GM19395 (cell line): ENCODE results near the gene FLOT2.
A peak's percentile ranks its signal among the peaks of the same experiment; 100 is the strongest.
"Not testable (repeated sequence)": the region's sequence is repeated elsewhere in the genome, so short reads cannot be mapped to it uniquely, and the experiment has no call there.

Experiments used
- ATAC-seq: cut with Tn5 transposase; IDR thresholded peaks from one replicate; pipeline ENCODE4 v1.9.1; 2021; ENCODE audit warnings: mild to moderate bottlenecking, moderate library complexity; ENCODE audit not compliant: unreplicated experiment

The FLOT2 gene

GRCh38 chr17:28877150-28877711 lies 20.3 kb downstream of the FLOT2 start:
- ATAC-seq, result not testable (repeated sequence)

GRCh38 chr17:28875848-28876550 lies 21.5 kb downstream of the FLOT2 start:
- ATAC-seq, result no peak

- ATAC-seq, result no peak
Observed at GRCh38 chr17:28874750-28875149, 22.8 kb downstream of the FLOT2 start.

- no peak for ATAC-seq
Observed at GRCh38 chr17:28873839-28874238, 23.7 kb downstream of the FLOT2 start.

DNA sequence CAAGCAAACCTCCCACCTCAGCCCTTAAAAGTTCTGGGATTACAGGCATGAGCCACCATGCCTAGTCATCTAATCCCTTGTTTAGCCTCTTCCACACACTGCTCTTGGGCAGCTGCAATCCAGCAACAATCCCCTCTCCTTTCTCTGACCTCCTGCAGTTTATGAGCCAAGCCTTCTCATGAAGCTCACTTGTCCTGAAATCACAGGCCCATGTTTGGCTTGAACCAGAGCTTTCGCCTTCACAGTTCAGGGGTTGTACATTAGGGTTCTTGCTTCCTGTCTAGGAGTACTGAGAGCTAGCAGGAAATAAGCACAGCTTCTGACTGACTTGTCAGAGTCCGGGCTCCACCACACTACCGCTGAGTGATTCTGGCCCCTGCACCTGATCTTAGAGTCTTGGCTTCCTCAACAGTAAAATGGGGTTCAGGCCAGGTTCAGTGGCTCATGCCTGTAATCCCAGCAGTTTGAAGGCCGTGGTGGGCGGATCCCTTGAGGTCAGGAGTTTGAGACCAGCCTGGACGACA lies 26.4 kb downstream of the FLOT2 start:
- ATAC-seq, result peak; percentile 98

DNA sequence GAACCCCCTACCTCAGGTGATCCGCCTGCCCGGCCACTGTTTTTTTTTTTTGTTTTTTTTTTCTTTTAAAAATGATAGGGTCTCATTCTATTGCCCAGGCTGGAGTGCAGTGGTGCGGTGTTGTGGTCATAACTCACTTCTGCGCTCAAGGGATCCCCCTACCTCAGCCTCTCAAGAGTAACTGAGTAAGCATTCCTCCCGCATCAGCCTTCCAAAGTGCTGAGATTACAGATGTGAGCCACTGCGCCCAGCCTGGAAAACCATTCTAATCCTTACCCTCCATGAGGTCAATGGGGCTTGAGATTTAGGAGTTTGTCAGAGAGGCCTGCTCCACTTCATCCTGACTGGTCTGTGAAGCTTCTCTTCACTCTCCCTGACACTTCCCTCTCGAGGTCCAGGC lies 30.3 kb downstream of the FLOT2 start:
- ATAC-seq, result no peak

- no peak for ATAC-seq
Observed at GRCh38 chr17:28865946-28866752, 31.4 kb downstream of the FLOT2 start.

DNA sequence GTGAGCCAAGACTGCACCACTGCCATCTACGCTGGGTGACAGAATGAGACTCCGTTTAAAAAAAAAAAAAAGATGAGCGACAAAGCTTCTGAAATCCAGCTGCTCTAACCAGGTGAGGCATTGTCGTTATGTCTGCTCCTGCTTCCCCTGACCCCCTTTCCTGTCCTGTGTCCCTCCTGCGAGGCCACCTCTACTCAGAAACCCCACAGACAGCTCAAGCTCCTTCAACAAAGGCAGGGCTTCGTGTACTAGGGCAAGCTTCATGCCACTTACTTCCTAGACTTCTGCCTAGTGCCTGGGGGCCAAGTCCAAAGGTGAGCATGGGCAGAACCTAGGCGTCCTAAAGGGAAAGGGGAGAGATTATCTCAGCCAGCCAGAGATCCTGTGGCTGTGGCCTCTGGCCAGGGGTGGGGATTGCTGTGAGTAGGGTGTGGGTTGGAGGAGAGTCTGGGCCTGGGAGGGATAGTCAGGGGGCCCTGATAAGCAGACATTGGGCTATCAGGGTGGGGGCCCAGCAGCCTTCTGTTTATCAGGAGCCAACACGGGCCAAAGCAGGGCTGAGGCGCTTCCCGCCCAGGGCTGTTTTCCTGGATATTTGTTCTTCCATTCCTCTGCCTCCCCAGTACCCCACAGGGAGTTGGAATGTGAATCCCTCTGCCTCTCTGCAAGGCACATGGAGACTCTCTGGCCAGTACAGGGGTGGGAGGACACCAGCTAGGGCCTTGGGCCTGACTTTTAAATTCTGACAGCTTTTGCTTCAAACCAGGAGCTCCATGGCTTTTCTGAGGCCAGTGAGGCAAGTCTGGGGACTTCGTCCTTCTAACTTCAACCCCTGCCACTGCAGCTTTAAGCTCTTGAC lies 32.3 kb downstream of the FLOT2 start:
- ATAC-seq, result no peak

DNA sequence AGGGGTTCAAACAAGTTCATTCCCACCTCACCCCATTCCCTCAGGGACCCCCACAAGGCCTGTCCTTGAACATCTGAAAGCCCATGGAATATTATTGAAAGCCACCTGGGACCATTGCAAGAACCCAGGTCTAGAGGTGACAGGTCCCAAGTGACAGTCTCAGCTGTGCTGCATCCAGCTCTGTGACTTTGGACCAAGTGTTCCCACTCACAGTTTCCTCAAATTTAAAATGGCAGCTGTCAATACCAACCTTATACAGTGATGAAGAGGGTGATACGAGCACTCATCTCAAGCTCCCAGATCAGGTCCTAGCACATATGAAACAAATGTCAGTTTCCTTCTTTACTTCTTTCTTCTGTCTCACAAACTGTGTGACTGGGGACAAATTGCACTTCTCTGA lies 33.6 kb downstream of the FLOT2 start:
- ATAC-seq, result no peak

- no peak for ATAC-seq
Observed at GRCh38 chr17:28862561-28862960, 35.0 kb downstream of the FLOT2 start.

DNA sequence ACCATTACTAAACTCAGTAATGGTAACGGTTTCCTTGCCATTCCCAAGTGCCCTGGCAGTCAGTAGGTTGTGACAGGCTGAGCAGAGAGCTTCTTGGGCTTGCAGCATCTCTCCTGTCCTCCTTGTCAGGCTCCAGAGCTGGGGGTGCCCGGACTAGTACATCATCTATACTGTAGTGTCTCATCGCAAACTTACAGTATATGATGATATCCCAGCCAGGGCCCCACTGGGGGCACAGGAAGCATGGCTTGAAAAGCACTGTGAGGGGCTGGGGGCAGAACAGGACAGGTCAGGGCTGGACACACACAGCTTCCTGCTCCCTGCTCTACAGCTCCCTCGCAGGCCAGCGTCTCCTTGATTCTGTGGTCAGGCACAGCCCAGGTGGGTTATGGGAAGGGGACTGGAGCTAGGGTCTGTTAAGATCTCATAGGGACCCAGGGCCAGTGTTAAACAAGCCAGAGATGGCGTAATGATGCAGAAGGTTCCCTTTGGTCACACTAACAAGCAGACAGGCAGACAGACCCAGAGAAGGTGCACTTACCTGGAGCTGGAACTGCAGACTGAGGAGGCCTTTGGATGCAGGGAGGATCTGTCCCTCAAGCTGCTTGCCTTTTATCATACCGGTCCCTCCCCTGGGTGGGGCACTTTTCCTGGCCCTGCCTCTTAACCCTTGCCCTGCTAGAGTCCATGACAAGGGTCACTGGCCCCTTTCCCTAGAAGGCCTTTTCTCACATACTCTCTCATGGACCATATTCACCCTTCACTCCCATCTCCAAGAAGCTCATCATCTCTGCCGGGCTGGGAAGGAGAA lies 35.9 kb downstream of the FLOT2 start:
- ATAC-seq, result no peak

- ATAC-seq, result no peak
Observed at GRCh38 chr17:28860363-28860808, 37.1 kb downstream of the FLOT2 start.

- ATAC-seq, result no peak
Observed at GRCh38 chr17:28858801-28859355, 38.7 kb downstream of the FLOT2 start.

GRCh38 chr17:28857905-28858800 lies 39.4 kb downstream of the FLOT2 start:
- ATAC-seq, result no peak

- no peak for ATAC-seq
Observed at GRCh38 chr17:28856028-28856574, 41.4 kb downstream of the FLOT2 start.

- no peak for ATAC-seq
Observed at GRCh38 chr17:28855336-28855679, 42.2 kb downstream of the FLOT2 start.

DNA sequence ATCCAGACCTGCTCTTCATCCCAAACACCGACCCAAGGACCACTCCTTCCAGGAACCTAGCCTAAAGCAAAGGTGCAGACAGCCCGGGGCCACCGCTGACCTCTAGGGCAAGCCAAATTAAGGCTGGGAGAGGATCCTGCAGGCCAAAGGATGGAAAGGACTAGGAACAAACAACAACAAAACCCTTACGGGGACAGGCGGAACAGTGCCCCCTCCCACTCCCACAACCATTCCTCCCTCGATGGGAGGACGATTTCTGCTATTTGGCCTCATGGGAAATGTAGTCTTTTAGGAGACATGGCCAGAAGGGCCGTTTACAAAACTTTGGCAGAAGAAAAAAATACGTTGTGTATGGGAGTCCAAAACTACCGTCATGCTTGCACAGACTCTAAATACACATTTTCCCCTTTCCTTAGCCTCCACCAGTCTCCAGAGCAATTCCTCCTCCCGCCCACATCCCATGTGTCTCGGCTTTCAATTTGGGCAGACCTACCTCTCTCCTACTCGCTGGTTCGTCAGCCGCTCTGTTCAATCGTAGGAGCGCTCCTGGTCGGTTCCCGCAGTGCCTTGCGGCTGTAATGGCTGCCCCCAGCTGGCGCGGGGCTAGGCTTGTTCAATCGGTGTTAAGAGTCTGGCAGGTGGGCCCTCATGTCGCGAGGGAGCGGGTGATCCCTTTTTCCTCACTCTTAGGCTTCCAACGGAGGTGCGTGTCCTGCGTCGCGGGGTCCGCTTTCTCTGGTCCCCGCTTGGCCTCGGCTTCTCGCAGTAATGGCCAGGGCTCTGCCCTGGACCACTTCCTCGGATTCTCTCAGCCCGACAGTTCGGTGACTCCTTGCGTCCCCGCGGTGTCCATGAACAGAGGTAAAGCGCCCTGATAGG lies 42.8 kb downstream of the FLOT2 start, which contains the start of gene ERAL1:
Gene ERAL1 (plus strand): TSS at position 560 of the 879 bp plus-strand sequence. CDS start 19 bp downstream, at position 579.
- peak; percentile 93 for ATAC-seq
